IMR-90 (cell line): ENCODE measurements around the gene MICAL3. TPM values are rescaled to one million over a fixed set of nuclear protein-coding genes. Genes with fewer than 3 reads are reported as not detected.

ENCODE experiments used
- ATAC-seq: fragments of 200-7000 bp; cut with Tn5 transposase; 2 replicates; pipeline ENCODE4 v1.9.1; 2020; ENCODE audit warnings: low read depth, mild to moderate bottlenecking, moderate library complexity
- BruUV-seq: library from RNA; stranded (reverse); fragments of 400-500 nt; replicated peaks from 2 replicates; lab custom pipeline; 2021; lab: Mats Ljungman, UMichigan
- CTCF ChIA-PET: fragments of 300-600 bp; formaldehyde crosslinking; extraction: SDS; loops from one replicate; lab custom pipeline; 2021; ENCODE audit warnings: antibody characterized with exemption; lab: Yijun Ruan, JAX
- POLR2A ChIA-PET: fragments of 300-600 bp; sonication (Branson Sonifier 250); formaldehyde crosslinking; loops from one replicate; lab custom pipeline; 2022; ENCODE audit warnings: antibody characterized with exemption; ENCODE audit not compliant: unreplicated experiment; lab: Charles Lee
- DNase-seq: peaks from one replicate; pipeline ENCODE4 v3.0.0; 2013
- H2AFZ ChIP-seq: replicated peaks from 2 replicates; pipeline ENCODE3; 2013; ENCODE audit warnings: low read length, mild to moderate bottlenecking; ENCODE audit not compliant: poor library complexity
- H2AK5ac ChIP-seq: 2 replicates; pipeline ENCODE4 v1.6.1; 2013; ENCODE audit warnings: low read depth, low read length, inconsistent platforms
- H2AK9ac ChIP-seq: replicated peaks from 2 replicates; pipeline ENCODE3; 2013; ENCODE audit warnings: mild to moderate bottlenecking, low read depth, low read length, moderate library complexity; ENCODE audit not compliant: poor library complexity
- H2BK120ac ChIP-seq: 2 replicates; pipeline ENCODE4 v1.6.1; 2013; ENCODE audit warnings: low read depth, low read length, inconsistent platforms
- H2BK15ac ChIP-seq: 3 replicates; pipeline ENCODE4 v1.6.1; 2013; ENCODE audit warnings: low read depth, low read length, inconsistent platforms
- H2BK20ac ChIP-seq: 2 replicates; pipeline ENCODE4 v1.6.1; 2013; ENCODE audit warnings: low read depth, mild to moderate bottlenecking, inconsistent platforms, low read length, moderate library complexity
- H2BK5ac ChIP-seq: 2 replicates; pipeline ENCODE4 v1.6.1; 2013; ENCODE audit warnings: mild to moderate bottlenecking, low read depth, low read length, inconsistent platforms; ENCODE audit not compliant: poor library complexity, severe bottlenecking
- H3K14ac ChIP-seq: replicated peaks from 2 replicates; pipeline ENCODE4 v1.6.1; 2013; ENCODE audit warnings: low read depth, low read length, inconsistent platforms
- H3K18ac ChIP-seq: 2 replicates; pipeline ENCODE4 v1.6.1; 2013; ENCODE audit warnings: low read depth, low read length, control low read depth
- H3K23ac ChIP-seq: 2 replicates; pipeline ENCODE4 v1.6.1; 2013; ENCODE audit warnings: low read depth, low read length, inconsistent platforms
- H3K27ac ChIP-seq: 2 replicates; pipeline ENCODE4 v1.5.1; 2013; ENCODE audit warnings: mild to moderate bottlenecking, control low read depth, low read length; ENCODE audit not compliant: insufficient read depth
- H3K27me3 ChIP-seq: 2 replicates; pipeline ENCODE4 v1.6.1; 2013; ENCODE audit warnings: low read length; ENCODE audit not compliant: control insufficient read depth, insufficient read depth
- H3K36me3 ChIP-seq: 2 replicates; pipeline ENCODE4 v1.6.1; 2013; ENCODE audit warnings: low read length, mixed read lengths; ENCODE audit not compliant: control insufficient read depth, insufficient read depth
- H3K4ac ChIP-seq: 2 replicates; pipeline ENCODE4 v1.6.1; 2013; ENCODE audit warnings: low read depth, low read length, inconsistent platforms
- H3K4me1 ChIP-seq: 2 replicates; pipeline ENCODE4 v1.6.1; 2013; ENCODE audit warnings: low read length, mixed read lengths; ENCODE audit not compliant: control insufficient read depth, insufficient read depth
- H3K4me2 ChIP-seq: 2 replicates; pipeline ENCODE4 v1.6.1; 2013; ENCODE audit warnings: low read depth, mild to moderate bottlenecking, control low read depth, low read length, moderate library complexity
- H3K4me3 ChIP-seq: 2 replicates; pipeline ENCODE4 v1.5.1; 2013; ENCODE audit warnings: low read depth, mild to moderate bottlenecking, control low read depth, low read length, moderate library complexity; ENCODE audit not compliant: insufficient read depth
- H3K56ac ChIP-seq: 2 replicates; pipeline ENCODE4 v1.6.1; 2013; ENCODE audit warnings: low read length, inconsistent platforms; ENCODE audit not compliant: insufficient read depth; ENCODE audit errors: extremely low read depth
- H3K79me1 ChIP-seq, 2 experiments: 2 replicates each; pipeline ENCODE4 v1.6.1; 2013; ENCODE audit warnings: low read length in 2 of 2, inconsistent platforms in 1 of 2, low read depth in 1 of 2
- H3K9ac ChIP-seq: 2 replicates; pipeline ENCODE4 v1.6.1; 2013; ENCODE audit warnings: low read depth, low read length, control low read depth
- H3K9me1 ChIP-seq: 2 replicates; pipeline ENCODE4 v1.6.1; 2013; ENCODE audit warnings: low read length, inconsistent platforms; ENCODE audit not compliant: insufficient read depth
- H3K9me3 ChIP-seq: 2 replicates; pipeline ENCODE4 v1.6.1; 2013; ENCODE audit warnings: low read length; ENCODE audit not compliant: control insufficient read depth, insufficient read depth
- H4K20me1 ChIP-seq: 2 replicates; pipeline ENCODE4 v1.6.1; 2013; ENCODE audit warnings: low read length, inconsistent platforms; ENCODE audit not compliant: insufficient read depth
- H4K5ac ChIP-seq: 2 replicates; pipeline ENCODE4 v1.6.1; 2013; ENCODE audit warnings: mild to moderate bottlenecking, low read depth, low read length, control low read depth
- H4K8ac ChIP-seq, 2 experiments: 2 replicates each; pipeline ENCODE4 v1.6.1; 2013; ENCODE audit warnings: low read depth in 2 of 2, low read length in 2 of 2, control low read depth in 1 of 2, inconsistent platforms in 1 of 2
- H4K91ac ChIP-seq: 2 replicates; pipeline ENCODE4 v1.6.1; 2013; ENCODE audit warnings: low read depth, low read length, inconsistent platforms; ENCODE audit not compliant: insufficient read depth
- BHLHE40 ChIP-seq: fragments of 150-350 bp; IDR thresholded peaks from 2 replicates; pipeline ENCODE4 v1.6.1; 2016; ENCODE audit warnings: mild to moderate bottlenecking, low read depth, low read length
- CHD1 ChIP-seq: IDR thresholded peaks from 2 replicates; pipeline ENCODE4 v1.6.1; 2012; ENCODE audit warnings: low read depth, low read length, improper control_type of control experiment
- CTCF ChIP-seq: conservative IDR thresholded peaks from 2 replicates; pipeline ENCODE4 v1.5.1; 2012; ENCODE audit warnings: mild to moderate bottlenecking, low read depth, low read length, improper control_type of control experiment
- ELK1 ChIP-seq: fragments of 150-350 bp; IDR thresholded peaks from 2 replicates; pipeline ENCODE4 v1.6.1; 2016; ENCODE audit warnings: low read depth, mild to moderate bottlenecking, low read length, moderate library complexity, borderline replicate concordance
- MAZ ChIP-seq: IDR thresholded peaks from 2 replicates; pipeline ENCODE4 v1.6.1; 2012; ENCODE audit warnings: low read depth, mild to moderate bottlenecking, low read length, improper control_type of control experiment, moderate library complexity, borderline replicate concordance
- RCOR1 ChIP-seq: IDR thresholded peaks from 2 replicates; pipeline ENCODE4 v1.6.1; 2012; ENCODE audit warnings: mild to moderate bottlenecking, low read length, improper control_type of control experiment; ENCODE audit not compliant: insufficient replicate concordance
- WGBS, 2 experiments: methylation state at CpG; one replicate each; pipeline versions ENCODE4 v1.1.5 to v1.1.7; 2013; ENCODE audit warnings: missing lambda C conversion rate in 2 of 2; ENCODE audit not compliant: insufficient read length in 1 of 2; ENCODE audit errors: extremely low coverage in 2 of 2; 5-methylcytosine and 5-hydroxymethylcytosine counted together
- dilution Hi-C: fragments of 300-500 bp; cut with HindIII; formaldehyde crosslinking; loops from one replicate; pipeline ENCODE4 v1.14.3; 2018; ENCODE audit warnings: low sequenced_read_pairs; ENCODE audit not compliant: unreplicated experiment
- in situ Hi-C: fragments of 300-500 bp; cut with MboI; formaldehyde crosslinking; loops from 3 replicates; pipeline ENCODE4 v1.14.3; 2019; ENCODE audit warnings: low sequenced_read_pairs, inconsistent platforms, mixed read lengths
- intact Hi-C: fragments of 100-400 bp; cut with micrococcal nuclease; formaldehyde crosslinking; loops from 2 replicates; pipeline ENCODE4 v1.10.0; 2022
- polyA plus RNA-seq, 3 experiments: library from polyadenylated mRNA; depleted of rRNA; stranded (reverse); fragments of >200 nt; gene quantifications; 2 replicates each; pipeline ENCODE4 v1.2.3, GENCODE V29; 2012; ENCODE audit warnings: low replicate concordance in 1 of 3
- total RNA-seq: library from RNA; depleted of rRNA; stranded (reverse); fragments of >200 nt; gene quantifications from 2 replicates; pipeline ENCODE4 v1.2.3, GENCODE V29; 2012

The MICAL3 gene
- total and polyA plus RNA-seq, 2 of the 4 experiments (the other 2 are of a cell fraction): 17.6 to 26.8 TPM

GRCh38 chr22:17945888-17946648 is 78.3 kb downstream of the MICAL3 start:
- CTCF ChIA-PET: no interaction called here
- H4K20me1 ChIP-seq: peaks cover 63% of the 10 kb centered on the region
- DNase-seq: no peak

More at GRCh38 chr22:17945888-17946648, 78.3 kb downstream of the MICAL3 start:
- Histone ChIP-seq H3K56ac (no peak overlapping the region), H3K79me1 (peaks cover 50 to 91% of the 10 kb centered on the region in 2 experiments), H3K9me3 (no peaks in the 10 kb centered on the region), H2AK9ac (no peak overlapping the region), H3K18ac (no peak overlapping the region), H3K4me2 (no peak overlapping the region), H2BK20ac (no peak overlapping the region), H3K14ac (no peak overlapping the region), H2BK5ac (no peak overlapping the region), H2AFZ (no peak overlapping the region), H3K4ac (no peak overlapping the region), H3K27ac (no peak overlapping the region), H2BK15ac (no peak overlapping the region), H2AK5ac (no peak overlapping the region), H4K5ac (no peak overlapping the region), H4K91ac (no peak overlapping the region), H3K36me3 (no peaks in the 10 kb centered on the region), H3K4me3 (no peak overlapping the region), H2BK120ac (no peak overlapping the region), H3K4me1 (peaks cover 17% of the 10 kb centered on the region), H3K23ac (no peak overlapping the region), H3K9me1 (peaks cover 13% of the 10 kb centered on the region), H4K8ac (no peak overlapping the region), H3K27me3 (no peaks in the 10 kb centered on the region), H3K9ac (no peak overlapping the region)
- no TSS peak for BruUV-seq
- in situ Hi-C loops (no loop called here), dilution Hi-C loops (no loop called here), intact Hi-C loops (no loop called here)
- WGBS, 2 experiments: 100% methylated on average over 1 of the region's 16 CpGs; no CpG with 5 or more reads in 1 of the 2 experiments
- TF ChIP-seq ELK1: no peak
- no peak for TF ChIP-seq RCOR1
- peak; percentile 57 for TF ChIP-seq BHLHE40
- no peak for TF ChIP-seq CHD1
- TF ChIP-seq MAZ: no peak
- no peak for TF ChIP-seq CTCF
- POLR2A ChIA-PET: no interaction called here
- ATAC-seq: no peak
